ENCODE measurements around the gene PINK1.

DNA sequence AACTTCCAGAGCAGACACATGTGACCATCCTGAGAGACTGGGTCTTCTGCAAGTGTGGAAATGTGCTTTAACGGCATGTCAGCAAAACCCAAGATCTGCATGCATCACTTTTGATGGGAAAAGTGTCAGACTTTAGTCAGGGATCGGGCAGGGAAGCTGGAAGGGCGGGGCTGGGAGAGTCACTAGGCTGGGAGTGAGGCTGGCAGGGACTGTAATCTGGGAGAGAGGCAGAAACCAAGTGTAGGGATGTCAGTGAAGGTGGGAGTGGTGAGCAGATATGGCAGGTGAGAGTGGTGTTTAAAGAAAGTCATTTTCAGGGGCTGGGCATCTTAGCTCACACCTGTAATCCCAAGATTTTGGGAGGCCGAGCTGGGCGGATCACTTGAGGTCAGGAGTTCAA, 33.1 kb upstream of the PINK1 start:
- TF ChIP-seq, protein P1, sequence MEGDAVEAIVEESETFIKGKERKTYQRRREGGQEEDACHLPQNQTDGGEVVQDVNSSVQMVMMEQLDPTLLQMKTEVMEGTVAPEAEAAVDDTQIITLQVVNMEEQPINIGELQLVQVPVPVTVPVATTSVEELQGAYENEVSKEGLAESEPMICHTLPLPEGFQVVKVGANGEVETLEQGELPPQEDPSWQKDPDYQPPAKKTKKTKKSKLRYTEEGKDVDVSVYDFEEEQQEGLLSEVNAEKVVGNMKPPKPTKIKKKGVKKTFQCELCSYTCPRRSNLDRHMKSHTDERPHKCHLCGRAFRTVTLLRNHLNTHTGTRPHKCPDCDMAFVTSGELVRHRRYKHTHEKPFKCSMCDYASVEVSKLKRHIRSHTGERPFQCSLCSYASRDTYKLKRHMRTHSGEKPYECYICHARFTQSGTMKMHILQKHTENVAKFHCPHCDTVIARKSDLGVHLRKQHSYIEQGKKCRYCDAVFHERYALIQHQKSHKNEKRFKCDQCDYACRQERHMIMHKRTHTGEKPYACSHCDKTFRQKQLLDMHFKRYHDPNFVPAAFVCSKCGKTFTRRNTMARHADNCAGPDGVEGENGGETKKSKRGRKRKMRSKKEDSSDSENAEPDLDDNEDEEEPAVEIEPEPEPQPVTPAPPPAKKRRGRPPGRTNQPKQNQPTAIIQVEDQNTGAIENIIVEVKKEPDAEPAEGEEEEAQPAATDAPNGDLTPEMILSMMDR (conservative IDR thresholded peaks at IDR 0.05; ENCODE audit: low read depth, low read length): no peak
- no peak for TF ChIP-seq EZH2 (IDR thresholded peaks at IDR 0.05; ENCODE audit: borderline replicate concordance, low read depth, low read length, poor library complexity, severe bottlenecking)
